ACC112 (cell line): ENCODE measurements around the gene SUCNR1.
"Not testable (repeated sequence)": the region's sequence is repeated elsewhere in the genome, so short reads cannot be mapped to it uniquely, and the experiment has no call there.

Experiments
- H2AFZ ChIP-seq: fragments of 200-600 bp; sonication (generic); one replicate; pipeline ENCODE4 v1.6.0; 2017; ENCODE audit warnings: antibody characterized with exemption, low read length; ENCODE audit not compliant: unreplicated experiment
- H3K27ac ChIP-seq: fragments of 200-600 bp; sonication (generic); 2 replicates; pipeline ENCODE4 v1.5.1; 2014; ENCODE audit warnings: low read depth, mild to moderate bottlenecking, antibody characterized with exemption, low read length, moderate library complexity
- H3K27me3 ChIP-seq: fragments of 200-600 bp; sonication (generic); 2 replicates; pipeline ENCODE4 v1.6.1; 2014; ENCODE audit warnings: mild to moderate bottlenecking, antibody characterized with exemption, low read length, moderate library complexity, mixed read lengths; ENCODE audit not compliant: insufficient read depth
- H3K36me3 ChIP-seq: fragments of 200-600 bp; sonication (generic); 2 replicates; pipeline ENCODE4 v1.6.1; 2016; ENCODE audit warnings: mild to moderate bottlenecking, antibody characterized with exemption, low read length, moderate library complexity, mixed read lengths; ENCODE audit not compliant: insufficient read depth
- H3K4me1 ChIP-seq: fragments of 200-600 bp; sonication (generic); one replicate; pipeline ENCODE4 v1.6.1; 2016; ENCODE audit warnings: low read length, mixed read lengths; ENCODE audit not compliant: insufficient read depth, unreplicated experiment, control insufficient read depth
- H3K4me3 ChIP-seq: fragments of 200-600 bp; sonication (generic); 2 replicates; pipeline ENCODE4 v1.5.1; 2014; ENCODE audit warnings: mild to moderate bottlenecking, low read depth, low read length
- H3K79me2 ChIP-seq: fragments of 200-600 bp; sonication (generic); one replicate; pipeline ENCODE4 v1.6.0; 2016; ENCODE audit warnings: low read length; ENCODE audit not compliant: control insufficient read depth, unreplicated experiment, insufficient read depth

SUCNR1 gene, protein sequence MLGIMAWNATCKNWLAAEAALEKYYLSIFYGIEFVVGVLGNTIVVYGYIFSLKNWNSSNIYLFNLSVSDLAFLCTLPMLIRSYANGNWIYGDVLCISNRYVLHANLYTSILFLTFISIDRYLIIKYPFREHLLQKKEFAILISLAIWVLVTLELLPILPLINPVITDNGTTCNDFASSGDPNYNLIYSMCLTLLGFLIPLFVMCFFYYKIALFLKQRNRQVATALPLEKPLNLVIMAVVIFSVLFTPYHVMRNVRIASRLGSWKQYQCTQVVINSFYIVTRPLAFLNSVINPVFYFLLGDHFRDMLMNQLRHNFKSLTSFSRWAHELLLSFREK

DNA sequence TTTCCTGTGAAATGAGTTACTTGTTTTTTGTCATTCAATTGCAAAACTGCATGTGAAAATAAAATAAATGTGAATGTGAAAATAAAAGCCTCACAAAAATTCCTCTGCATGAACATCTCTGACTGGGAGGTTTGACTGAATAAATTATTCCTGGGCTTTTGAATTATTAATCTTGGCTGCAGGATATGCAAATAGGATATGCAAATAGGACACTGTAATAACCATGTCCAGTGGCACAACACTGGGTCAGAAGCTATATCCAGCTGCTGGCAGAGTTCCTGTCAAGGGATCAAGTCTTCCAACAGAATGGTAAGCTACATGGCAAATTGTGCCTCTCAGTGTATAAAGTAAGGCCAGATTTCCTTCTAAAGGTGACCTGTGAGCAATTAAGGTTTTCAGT, at the start of gene SUCNR1:
Gene SUCNR1, plus strand, starts transcription at position 246 of the 400 bp plus-strand sequence. CDS start 6,250 bp downstream, outside the sequence.
- Histone ChIP-seq H3K27ac (no peak within 1 kb of the TSS), H3K27me3 (no peaks in the 10 kb centered on the region), H3K79me2 (no peaks in the 10 kb centered on the region), H2AFZ (no peak within 1 kb of the TSS), H3K4me3 (no peak within 1 kb of the TSS), H3K4me1 (peaks cover 15% of the 10 kb centered on the region), H3K36me3 (no peaks in the 10 kb centered on the region)

DNA sequence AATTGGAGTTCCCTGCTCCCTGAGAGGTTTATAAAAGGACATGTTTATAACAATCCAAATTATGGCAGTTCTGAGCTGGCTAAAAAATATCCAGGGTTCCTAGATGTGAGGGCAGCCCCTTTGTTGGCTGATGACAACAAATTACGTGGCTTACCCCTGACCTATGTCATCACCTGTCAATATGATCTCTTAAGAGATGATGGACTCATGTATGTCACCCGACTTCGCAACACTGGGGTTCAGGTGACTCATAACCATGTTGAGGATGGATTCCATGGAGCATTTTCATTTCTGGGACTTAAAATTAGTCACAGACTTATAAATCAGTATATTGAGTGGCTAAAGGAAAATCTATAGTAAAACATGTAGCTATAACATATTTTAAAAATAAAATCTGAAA, 45.6 kb upstream of the SUCNR1 start:
- peaks cover 12% of the 10 kb centered on the region for H3K4me1 ChIP-seq
- H3K27me3 ChIP-seq = no peaks in the 10 kb centered on the region
- H3K79me2 ChIP-seq = no peaks in the 10 kb centered on the region
- no peak overlapping the region for H3K4me3 ChIP-seq
- no peak overlapping the region for H3K27ac ChIP-seq
- H2AFZ ChIP-seq = no peak overlapping the region
- H3K36me3 ChIP-seq = no peaks in the 10 kb centered on the region

DNA sequence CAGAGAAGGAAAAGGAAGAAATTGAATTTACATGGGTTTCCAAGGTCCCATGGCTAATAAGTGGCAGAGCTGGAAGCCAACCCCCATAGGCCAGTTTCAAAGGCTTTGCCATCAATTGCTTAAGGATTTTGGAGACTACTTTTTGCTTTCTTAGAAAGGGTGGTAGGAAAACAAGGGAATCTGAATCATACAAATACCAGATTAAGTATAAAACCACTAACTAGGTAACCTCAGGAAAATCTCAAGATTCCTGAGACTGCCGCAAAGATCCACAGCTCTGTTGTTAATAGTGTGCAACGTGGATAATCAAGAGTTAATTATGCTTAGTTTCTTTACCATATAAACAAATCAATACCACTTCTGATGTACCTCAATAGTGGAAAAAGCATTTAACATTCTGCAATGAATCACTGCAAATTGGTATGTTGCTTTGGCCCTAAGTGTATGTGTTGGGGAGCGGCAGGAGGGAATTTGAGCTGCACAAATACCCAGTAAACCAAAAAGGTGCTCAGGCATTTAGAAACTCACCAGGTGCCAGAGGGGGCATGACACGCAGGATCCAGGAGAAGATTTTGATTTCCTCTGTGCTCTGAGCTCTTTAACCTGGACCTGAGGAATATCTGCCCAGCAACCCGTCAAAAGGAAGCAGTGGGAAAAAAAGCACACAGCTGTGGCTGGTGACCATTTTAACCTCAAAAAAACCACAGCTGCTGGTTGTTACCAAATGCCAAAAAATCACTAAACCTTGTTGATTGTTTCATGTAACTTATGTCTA, 37.5 kb upstream of the SUCNR1 start:
- no peak overlapping the region for H3K4me3 ChIP-seq
- H3K27ac ChIP-seq = 0 out of 2 replicates have a peak overlapping the region, but pooled peaks have one; percentile 17
- no peaks in the 10 kb centered on the region for H3K79me2 ChIP-seq
- no peaks in the 10 kb centered on the region for H3K27me3 ChIP-seq
- H3K4me1 ChIP-seq = peaks cover 34% of the 10 kb centered on the region
- H2AFZ ChIP-seq = no peak overlapping the region
- no peaks in the 10 kb centered on the region for H3K36me3 ChIP-seq

DNA sequence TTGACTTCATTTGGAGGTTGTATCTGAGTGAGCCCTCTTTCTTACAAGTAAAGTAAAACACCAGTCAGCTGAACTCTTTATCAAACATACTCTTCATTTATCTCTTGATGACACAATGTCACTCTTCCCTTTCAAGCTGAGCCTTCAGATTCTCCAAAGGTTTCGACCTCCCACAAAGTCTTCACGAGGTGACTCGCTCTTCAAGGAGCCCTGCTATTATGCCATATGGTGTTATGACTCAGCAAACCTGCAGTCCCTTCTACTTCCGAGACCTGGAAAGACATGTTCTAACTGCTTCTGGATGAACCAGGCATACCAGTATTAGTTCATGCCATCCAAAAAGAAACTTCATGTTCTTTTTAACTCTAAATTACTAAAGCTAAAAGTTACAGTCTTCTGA, 36.4 kb upstream of the SUCNR1 start:
- Histone ChIP-seq H3K27ac (peak overlapping the region; percentile 75), H3K4me3 (peak overlapping the region; percentile 30; the same call in 1 of the 2 replicates), H3K4me1 (peaks cover 36% of the 10 kb centered on the region), H3K36me3 (no peaks in the 10 kb centered on the region), H2AFZ (peak overlapping the region; percentile 79), H3K27me3 (no peaks in the 10 kb centered on the region), H3K79me2 (no peaks in the 10 kb centered on the region)

DNA sequence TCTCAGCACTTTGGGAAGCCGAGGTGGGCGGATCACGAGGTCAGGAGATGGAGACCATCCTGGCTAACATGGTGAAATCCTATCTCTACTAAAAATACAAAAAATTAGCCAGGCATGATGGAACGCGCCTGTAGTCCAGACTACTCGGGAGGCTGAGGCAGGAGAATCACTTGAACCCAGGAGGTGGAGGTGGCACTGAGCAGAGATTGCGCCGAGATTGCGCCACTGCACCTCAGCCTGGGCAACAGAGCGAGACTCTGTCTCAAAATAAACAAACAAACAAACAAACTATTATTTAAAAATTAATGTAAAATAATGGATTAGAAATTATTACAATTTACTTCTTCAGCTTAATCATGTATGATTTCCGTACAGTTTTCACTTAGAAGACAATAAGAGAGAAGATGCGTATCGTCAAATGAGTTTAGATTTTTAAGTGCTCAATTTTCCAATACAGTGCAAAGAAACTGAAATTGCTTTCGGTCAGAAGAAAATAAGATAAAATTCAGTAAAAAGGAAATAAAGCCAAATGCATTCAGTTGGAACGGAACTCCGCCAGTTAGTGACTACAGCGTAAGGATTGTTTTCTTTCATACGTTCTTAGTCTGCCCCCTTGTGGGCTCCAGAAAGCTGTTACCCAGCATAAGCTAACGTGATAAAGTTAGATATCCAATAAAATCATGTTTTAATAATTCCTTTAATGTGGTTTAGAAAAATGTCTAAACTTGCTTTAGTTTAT, 34.7 kb upstream of the SUCNR1 start:
- Histone ChIP-seq H3K36me3 (no peaks in the 10 kb centered on the region), H3K79me2 (no peaks in the 10 kb centered on the region), H2AFZ (peak overlapping the region; percentile 73), H3K4me3 (peak overlapping the region; percentile 64), H3K27me3 (no peaks in the 10 kb centered on the region), H3K27ac (peak overlapping the region; percentile 37; the same call in 1 of the 2 replicates), H3K4me1 (peaks cover 48% of the 10 kb centered on the region)

DNA sequence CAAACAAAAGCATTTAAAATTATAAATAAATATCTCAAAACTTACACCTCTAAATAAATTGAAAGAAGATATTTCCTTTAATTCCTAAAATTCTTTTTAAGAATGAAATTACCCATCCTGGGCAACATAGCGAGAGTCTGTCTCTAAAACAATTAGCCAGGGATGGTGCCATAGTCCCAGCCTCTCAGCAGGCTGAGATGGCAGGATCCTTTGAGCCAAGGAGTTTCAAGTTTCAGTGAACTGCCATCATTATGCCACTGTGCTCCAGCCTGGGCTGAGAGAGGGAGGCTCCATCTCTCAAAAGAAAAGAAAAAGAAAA, 34.2 kb upstream of the SUCNR1 start:
- no peak overlapping the region for H2AFZ ChIP-seq
- no peak overlapping the region for H3K4me3 ChIP-seq
- no peaks in the 10 kb centered on the region for H3K79me2 ChIP-seq
- no peaks in the 10 kb centered on the region for H3K27me3 ChIP-seq
- peaks cover 48% of the 10 kb centered on the region for H3K4me1 ChIP-seq
- no peaks in the 10 kb centered on the region for H3K36me3 ChIP-seq
- no peak overlapping the region for H3K27ac ChIP-seq

DNA sequence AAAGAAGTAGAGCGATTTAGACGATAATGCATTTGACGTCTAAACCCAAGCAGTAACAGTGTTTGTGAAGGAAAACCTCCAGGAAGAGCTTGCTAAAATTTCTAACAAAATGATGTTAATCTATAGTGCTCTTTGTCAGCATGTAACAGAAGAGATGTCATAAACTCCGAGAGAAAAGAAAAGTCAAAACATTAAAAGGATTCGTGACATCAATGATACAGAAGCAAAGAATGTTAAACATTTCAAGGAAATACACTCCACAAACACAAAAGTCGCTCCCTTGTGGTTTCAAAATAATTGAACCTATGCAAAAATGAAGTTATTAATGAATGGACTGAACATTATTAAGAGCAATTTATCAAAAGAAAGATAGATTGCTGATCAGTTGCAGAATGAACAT, 31.6 kb upstream of the SUCNR1 start:
- Histone ChIP-seq H3K4me3 (peak overlapping the region; percentile 43; the same call in 1 of the 2 replicates), H3K27ac (peak overlapping the region; percentile 48), H2AFZ (peak overlapping the region; percentile 82), H3K36me3 (no peaks in the 10 kb centered on the region), H3K79me2 (no peaks in the 10 kb centered on the region), H3K27me3 (no peaks in the 10 kb centered on the region), H3K4me1 (peaks cover 35% of the 10 kb centered on the region)

DNA sequence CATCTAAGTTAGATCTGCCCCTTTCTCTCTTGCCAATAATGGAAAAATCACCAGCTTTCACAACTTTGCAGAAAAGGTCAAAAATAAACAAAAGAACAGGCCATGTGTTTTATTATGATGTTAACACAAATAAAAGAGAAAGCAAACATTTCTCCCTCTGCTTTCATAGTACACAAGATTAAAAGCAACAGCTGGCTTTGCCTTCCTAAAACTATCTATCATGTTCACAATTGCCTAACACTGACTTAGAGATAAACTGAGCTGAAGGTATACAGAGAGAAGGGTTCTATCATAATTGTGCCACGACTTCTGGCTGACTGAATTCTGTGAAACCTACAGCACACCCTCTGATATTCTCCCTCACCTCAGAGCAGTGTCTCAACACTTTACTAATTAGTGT, 30.2 kb upstream of the SUCNR1 start:
- H3K36me3 ChIP-seq = no peaks in the 10 kb centered on the region
- H2AFZ ChIP-seq = peak overlapping the region; percentile 92

DNA sequence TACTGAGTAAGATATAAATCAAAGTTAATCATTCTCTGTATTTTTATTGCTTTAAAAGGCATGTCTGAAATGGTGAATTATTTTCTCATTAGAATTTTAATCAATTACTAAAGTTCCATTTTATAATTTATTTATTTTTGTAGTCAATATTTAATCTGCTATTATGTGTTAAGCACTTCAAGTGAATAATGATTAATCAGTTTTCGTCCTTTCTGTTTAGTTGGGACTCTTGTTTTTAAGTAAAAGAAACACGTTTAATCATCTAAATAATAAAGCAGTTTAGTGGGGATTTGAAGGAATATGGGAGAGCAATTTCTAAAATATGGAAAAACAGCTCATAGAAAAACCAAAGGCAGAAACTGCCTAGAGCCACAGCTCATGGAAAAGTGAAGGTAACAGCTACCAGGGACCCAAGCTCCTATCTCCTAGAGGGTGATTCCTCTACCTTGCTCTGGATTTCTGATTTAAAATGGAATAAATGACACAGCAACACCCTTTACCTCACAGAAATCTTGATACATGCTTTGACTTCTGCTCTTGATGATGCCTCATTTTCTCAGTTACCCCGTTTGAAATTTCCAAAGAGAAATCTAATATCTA, 28.0 kb upstream of the SUCNR1 start:
- Histone ChIP-seq H3K36me3 (0 out of 2 replicates have a peak, but pooled peaks cover 3% of the 10 kb centered on the region), H3K27ac (no peak overlapping the region), H2AFZ (peak overlapping the region; percentile 45), H3K4me3 (no peak overlapping the region), H3K27me3 (no peaks in the 10 kb centered on the region), H3K79me2 (no peaks in the 10 kb centered on the region), H3K4me1 (peaks cover 25% of the 10 kb centered on the region)

More for the DNA sequence above, 30.2 kb upstream of the SUCNR1 start:
- no peaks in the 10 kb centered on the region for H3K27me3 ChIP-seq
- H3K27ac ChIP-seq = 0 out of 2 replicates have a peak overlapping the region, but pooled peaks have one; percentile 9
- no peaks in the 10 kb centered on the region for H3K79me2 ChIP-seq
- H3K4me3 ChIP-seq = peak overlapping the region; percentile 45; the same call in 1 of the 2 replicates
- H3K4me1 ChIP-seq = peaks cover 25% of the 10 kb centered on the region

DNA sequence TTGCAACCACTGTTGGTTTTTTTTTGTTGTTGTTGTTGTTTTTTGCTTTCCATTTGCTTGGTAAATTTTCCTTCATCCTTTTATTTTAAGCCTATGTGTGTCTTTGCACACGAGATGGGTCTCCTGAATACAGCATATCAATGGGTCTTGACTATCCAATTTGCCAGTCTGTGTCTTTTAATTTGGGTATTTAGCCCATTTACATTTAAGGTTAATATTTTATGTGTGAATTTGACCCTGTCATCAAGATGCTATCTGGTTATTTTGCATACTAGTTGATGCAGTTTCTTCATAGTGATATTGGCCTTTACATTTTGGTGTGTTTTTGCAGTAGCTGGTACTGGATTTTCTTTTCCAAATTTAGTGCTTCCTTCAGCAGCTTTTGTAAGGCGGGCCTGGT, 23.4 kb upstream of the SUCNR1 start:
- not testable (repeated sequence) for H3K79me2 ChIP-seq, H3K27me3 ChIP-seq, H3K36me3 ChIP-seq, H3K27ac ChIP-seq, H2AFZ ChIP-seq, H3K4me3 ChIP-seq, H3K4me1 ChIP-seq
